ENCODE data around the gene SMPD1.
A peak's percentile ranks its signal among the peaks of the same experiment; 100 is the strongest.

The SMPD1 gene

GRCh38 chr11:6417907-6418556 is 27.8 kb downstream of the SMPD1 start:
- no peak for DNase-seq

DNA sequence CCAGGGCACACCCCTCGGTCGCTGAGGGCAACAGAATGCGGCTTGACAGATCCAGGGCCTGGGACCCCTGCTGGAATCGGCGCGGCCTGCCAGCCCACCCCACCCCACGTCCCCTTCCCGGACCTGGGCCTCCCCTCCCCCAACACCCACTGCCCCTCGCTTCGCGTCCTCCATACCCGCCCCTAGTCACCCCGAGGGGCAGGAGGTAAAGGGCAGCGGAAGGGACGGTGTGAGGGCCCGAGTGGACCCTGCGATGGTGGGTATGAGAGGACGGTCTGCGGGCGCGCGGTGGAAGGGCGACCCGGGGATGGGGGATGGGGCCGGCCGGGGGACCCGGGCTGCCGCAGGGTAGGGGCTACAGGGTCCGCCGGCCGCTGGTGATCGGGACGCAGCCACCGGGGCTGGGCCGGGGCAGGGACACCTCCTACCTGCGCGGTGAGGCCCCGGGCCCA is 28.3 kb downstream of the SMPD1 start:
- DNase-seq: no peak

DNA sequence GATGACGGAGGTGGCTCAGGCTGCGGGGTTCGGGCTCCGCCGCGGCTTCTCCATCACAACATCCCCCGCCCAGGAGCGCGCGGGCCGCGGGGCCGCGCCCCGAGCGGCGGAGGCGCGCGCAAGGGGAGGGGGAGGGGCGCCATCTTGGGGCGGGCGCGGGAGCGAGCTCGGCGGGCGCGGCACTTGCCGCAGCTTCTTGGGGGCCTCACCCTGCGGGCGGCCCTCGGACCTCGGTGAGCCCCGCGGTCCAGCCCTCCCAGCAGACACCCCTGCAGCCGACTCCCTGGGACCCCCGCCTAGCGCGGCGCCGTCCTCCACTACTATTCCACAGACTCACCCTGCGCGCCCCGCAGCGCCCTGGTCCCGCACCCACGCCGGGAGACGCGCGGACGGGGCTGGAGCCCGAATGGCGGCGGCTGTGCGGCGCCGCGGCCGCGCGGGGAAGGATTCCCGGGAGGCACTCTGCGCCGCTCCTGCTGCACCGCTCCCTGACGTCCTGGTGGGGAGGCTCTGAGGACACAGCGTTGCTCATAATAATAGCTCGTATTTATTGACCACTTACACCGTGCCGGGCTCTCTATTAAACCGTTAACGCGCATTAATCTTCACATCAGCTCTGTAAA is 28.8 kb downstream of the SMPD1 start, which contains the start of gene APBB1:
APBB1 (minus strand) TSS at position 86 of the 623 bp plus-strand sequence. CDS start 7,747 bp downstream, outside the sequence.
- peak; percentile 25 for DNase-seq

DNA sequence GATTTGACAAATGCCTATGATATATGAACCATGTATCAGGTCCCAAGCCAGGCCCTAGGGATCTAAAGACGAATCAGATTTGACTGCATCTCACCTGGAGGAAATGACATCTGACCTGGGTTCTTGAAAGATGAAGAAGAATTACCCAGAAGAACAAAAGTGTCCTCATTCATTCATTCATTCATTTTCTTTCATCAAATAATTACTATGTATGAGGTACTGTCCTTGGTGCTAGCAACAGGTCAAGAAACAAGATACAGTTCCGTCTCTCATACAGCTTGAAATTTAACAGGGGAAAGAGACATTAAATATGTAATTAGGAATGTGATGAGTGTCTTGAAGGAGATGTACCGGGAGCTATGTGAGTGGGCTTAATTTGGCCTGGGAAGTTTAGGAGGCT is 30.4 kb downstream of the SMPD1 start:
- DNase-seq: no peak

GRCh38 chr11:6427516-6427915 is 37.2 kb downstream of the SMPD1 start:
- no peak for DNase-seq

- DNase-seq: no peak
Measured at GRCh38 chr11:6431861-6432260, 41.6 kb downstream of the SMPD1 start.

GRCh38 chr11:6433998-6434660 is 43.9 kb downstream of the SMPD1 start:
- no peak for DNase-seq

GRCh38 chr11:6437423-6437822 is 47.1 kb downstream of the SMPD1 start:
- no peak for DNase-seq

GRCh38 chr11:6437993-6438392 is 47.7 kb downstream of the SMPD1 start:
- no peak for DNase-seq

- peak; percentile 9 for DNase-seq
Measured at GRCh38 chr11:6438979-6439571, 48.8 kb downstream of the SMPD1 start.

DNA sequence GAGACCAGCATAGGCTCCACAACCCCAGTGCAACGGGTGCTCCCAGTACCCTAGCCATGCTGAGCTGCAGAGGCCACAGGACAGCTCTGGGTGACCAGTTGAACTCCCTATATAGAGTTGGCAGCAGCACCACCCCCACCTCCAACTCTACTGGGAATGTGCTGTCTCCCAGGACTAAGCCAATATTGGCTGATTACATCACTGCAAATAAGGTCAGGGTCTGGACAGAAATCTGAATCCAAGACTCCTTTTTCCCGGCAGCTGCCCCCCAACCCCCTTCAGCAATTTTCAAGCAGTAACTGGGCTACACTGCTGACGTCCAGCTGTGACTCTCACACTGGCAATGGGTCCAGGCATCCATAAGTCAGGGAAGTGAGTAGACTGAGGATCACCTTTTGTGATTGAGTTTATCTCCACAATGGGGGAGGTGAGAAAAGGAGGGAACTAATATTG is 50.7 kb downstream of the SMPD1 start, which contains the start of gene HPX:
HPX (minus strand) TSS at position 82 of the 453 bp plus-strand sequence; CDS start at position 58, 24 bp downstream.
- no peak for DNase-seq

- no peak for DNase-seq
Measured at GRCh38 chr11:6442441-6442840, 52.2 kb downstream of the SMPD1 start.

GRCh38 chr11:6443269-6444003 is 53.2 kb downstream of the SMPD1 start:
- no peak for DNase-seq

All from NCI-H510A treated with DMSO at 0.1 percent for 48 hours (cell line).